Neural cell (in vitro differentiated cells): ENCODE measurements around the gene ZIC4. TPM values are rescaled to one million over a fixed set of nuclear protein-coding genes. Genes with fewer than 3 reads are reported as not detected.

Source experiments
- H2AFZ ChIP-seq: fragments of 200-600, 300-800 bp; sonication (generic), shearing (Covaris generic); 2 replicates; pipeline ENCODE4 v1.6.0; 2014; ENCODE audit warnings: low read depth, mild to moderate bottlenecking, antibody characterized with exemption, low read length, moderate library complexity
- H3F3A ChIP-seq: fragments of 200-600 bp; shearing (Covaris generic); 2 replicates; pipeline ENCODE4 v1.6.1; 2016; ENCODE audit warnings: mild to moderate bottlenecking, moderate library complexity, mixed read lengths, antibody characterized with exemption, low read length; ENCODE audit not compliant: insufficient read depth, poor library complexity, severe bottlenecking
- H3K27ac ChIP-seq: fragments of 200-600, 300-800 bp; sonication (generic), shearing (Covaris generic); 2 replicates; pipeline ENCODE4 v1.5.1; 2014; ENCODE audit warnings: mild to moderate bottlenecking, low read length, moderate library complexity
- H3K27me3 ChIP-seq: fragments of 300-800, 200-600 bp; sonication (generic), shearing (Covaris generic); 2 replicates; pipeline ENCODE4 v1.6.0; 2014; ENCODE audit warnings: mild to moderate bottlenecking, low read depth, low read length, moderate library complexity; ENCODE audit not compliant: insufficient read depth
- H3K36me3 ChIP-seq: fragments of 300-800, 200-600 bp; sonication (generic), shearing (Covaris generic); 2 replicates; pipeline ENCODE4 v1.5.1; 2014; ENCODE audit warnings: mild to moderate bottlenecking, antibody characterized with exemption, low read length, moderate library complexity; ENCODE audit not compliant: insufficient read depth
- H3K4me2 ChIP-seq: fragments of 300-800, 200-600 bp; sonication (generic), shearing (Covaris generic); 2 replicates; pipeline ENCODE4 v1.6.0; 2014; ENCODE audit warnings: mild to moderate bottlenecking, low read length
- H3K4me3 ChIP-seq: fragments of 300-800, 200-600 bp; sonication (generic), shearing (Covaris generic); 2 replicates; pipeline ENCODE4 v1.5.1; 2014; ENCODE audit warnings: mild to moderate bottlenecking, low read length, moderate library complexity
- H3K79me2 ChIP-seq: fragments of 200-600 bp; shearing (Covaris generic); replicated peaks from 2 replicates; pipeline ENCODE4 v1.6.0; 2014; ENCODE audit warnings: mild to moderate bottlenecking, low read length, moderate library complexity; ENCODE audit not compliant: insufficient read depth
- H3K9ac ChIP-seq: fragments of 300-800, 200-600 bp; sonication (generic), shearing (Covaris generic); 2 replicates; pipeline ENCODE4 v1.6.1; 2016; ENCODE audit warnings: mild to moderate bottlenecking, low read length, mixed read lengths
- H3K9me2 ChIP-seq: fragments of 200-600 bp; shearing (Covaris generic); 2 replicates; pipeline ENCODE4 v1.6.1; 2016; ENCODE audit warnings: mild to moderate bottlenecking, low read length, mixed read lengths; ENCODE audit not compliant: insufficient read depth
- H3K9me3 ChIP-seq: fragments of 200-600, 300-800 bp; sonication (generic), shearing (Covaris generic); 2 replicates; pipeline ENCODE4 v1.6.1; 2016; ENCODE audit warnings: mild to moderate bottlenecking, mixed run types, low read length, moderate library complexity, mixed read lengths
- H4K20me1 ChIP-seq: fragments of 200-600 bp; shearing (Covaris generic); 2 replicates; pipeline ENCODE4 v1.6.1; 2016; ENCODE audit warnings: mild to moderate bottlenecking, mixed run types; ENCODE audit not compliant: insufficient read depth
- EP300 ChIP-seq: fragments of 450-650 bp; conservative IDR thresholded peaks from 2 replicates; pipeline ENCODE4 v1.6.1; 2014; ENCODE audit warnings: antibody characterized with exemption, mild to moderate bottlenecking, moderate library complexity; ENCODE audit not compliant: poor library complexity, severe bottlenecking
- EZH2 ChIP-seq: fragments of 200-600, 300-800 bp; shearing (Covaris generic), sonication (generic); IDR thresholded peaks from 2 replicates; pipeline ENCODE4 v1.6.1; 2014; ENCODE audit warnings: antibody characterized with exemption, low read length, borderline replicate concordance, mild to moderate bottlenecking; ENCODE audit not compliant: insufficient read depth, poor library complexity, severe bottlenecking
- MXI1 ChIP-seq: fragments of 450-650 bp; conservative IDR thresholded peaks from 2 replicates; pipeline ENCODE4 v1.6.1; 2014; ENCODE audit warnings: antibody characterized with exemption, mild to moderate bottlenecking; ENCODE audit not compliant: poor library complexity, severe bottlenecking
- POLR2AphosphoS5 ChIP-seq: IDR thresholded peaks from 2 replicates; pipeline ENCODE4 v1.6.1; 2012
- RAD21 ChIP-seq: fragments of 450-650 bp; conservative IDR thresholded peaks from 2 replicates; pipeline ENCODE4 v1.6.1; 2014; ENCODE audit warnings: antibody characterized with exemption, mild to moderate bottlenecking, moderate library complexity
- SMC3 ChIP-seq: fragments of 450-650 bp; conservative IDR thresholded peaks from 2 replicates; pipeline ENCODE4 v1.6.1; 2014; ENCODE audit warnings: antibody characterized with exemption, mild to moderate bottlenecking, moderate library complexity; ENCODE audit not compliant: poor library complexity
- TAF1 ChIP-seq: IDR thresholded peaks from 2 replicates; pipeline ENCODE4 v1.6.1; 2012; ENCODE audit warnings: low read depth
- polyA plus RNA-seq: library from polyadenylated mRNA; depleted of rRNA; stranded (reverse); fragments of >200 nt; gene quantifications from 2 replicates; pipeline ENCODE4 v1.2.3, GENCODE V29; 2014
- TF ChIP-seq, protein P1 (sequence below): fragments of 450-650 bp; IDR thresholded peaks from 2 replicates; pipeline ENCODE4 v1.5.1; 2014; ENCODE audit warnings: antibody characterized with exemption, mild to moderate bottlenecking, moderate library complexity; ENCODE audit not compliant: poor library complexity, severe bottlenecking
- TF ChIP-seq, protein P2 (sequence below): IDR thresholded peaks from 2 replicates; pipeline ENCODE4 v1.6.1; 2012; ENCODE audit warnings: borderline replicate concordance

The ZIC4 gene
- polyA plus RNA-seq, 1 donor from 2014 or later, result 8.6 TPM

DNA sequence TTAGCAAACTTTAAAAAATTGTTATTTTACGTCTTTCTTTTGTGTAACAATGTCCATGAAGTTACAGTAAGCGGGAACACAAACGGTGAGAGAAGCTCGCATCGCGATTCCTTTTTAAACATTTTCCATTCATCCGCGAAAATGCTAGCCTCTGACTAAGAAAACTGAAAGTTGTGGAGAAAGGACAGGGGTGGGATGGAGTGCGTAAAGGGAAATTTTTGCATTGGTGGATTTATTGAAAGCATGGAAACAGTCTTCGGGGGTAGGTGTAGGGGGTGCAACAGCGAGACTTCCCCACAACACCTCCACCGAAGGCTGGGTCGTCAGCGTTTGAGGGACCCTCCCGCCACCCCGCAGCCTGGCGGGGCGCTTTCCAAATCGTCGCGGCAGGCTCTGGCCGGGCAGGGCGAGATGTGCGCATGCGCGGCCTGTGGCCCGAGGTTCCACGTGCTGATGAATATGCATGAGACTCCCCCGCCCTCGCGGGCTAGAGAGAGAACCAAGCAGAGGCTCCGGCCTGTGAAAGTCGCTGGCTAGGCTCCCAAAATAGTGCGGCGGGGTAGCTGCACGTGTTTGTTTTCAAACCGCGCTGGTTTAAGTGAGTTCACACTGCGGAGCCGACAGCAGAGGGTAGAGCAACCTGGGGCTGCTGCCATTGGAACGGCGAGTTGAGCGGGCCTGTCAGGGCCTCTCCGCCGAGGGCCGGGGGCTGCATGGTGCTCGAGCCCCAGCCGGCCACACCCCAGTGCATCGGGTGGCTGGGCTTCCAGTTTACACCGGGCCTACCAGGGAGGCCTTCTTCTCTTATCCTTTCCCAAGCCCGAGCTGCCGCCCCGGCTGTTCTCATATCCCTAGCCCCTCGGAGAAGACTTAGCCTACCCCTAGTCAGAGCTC lies 12.7 kb upstream of the ZIC4 start:
- peak overlapping the region; percentile 40 for H3K4me2 ChIP-seq

GRCh38 chr3:147418371-147418781 lies 12.0 kb upstream of the ZIC4 start:
- H3K9me3 ChIP-seq, result no peaks in the 10 kb centered on the region
- peaks cover 44% of the 10 kb centered on the region for H3K27me3 ChIP-seq
- no peaks in the 10 kb centered on the region for H4K20me1 ChIP-seq
- H3K27ac ChIP-seq, result no peak overlapping the region
- peak overlapping the region; percentile 47 for H3K9ac ChIP-seq
- no peaks in the 10 kb centered on the region for H3K36me3 ChIP-seq
- peaks cover 93% of the 10 kb centered on the region for H3K79me2 ChIP-seq
- peaks cover 10% of the 10 kb centered on the region for H3F3A ChIP-seq
- peak overlapping the region; percentile 62 for H3K4me3 ChIP-seq
- H3K4me2 ChIP-seq, result no peak overlapping the region
- no peak overlapping the region for H2AFZ ChIP-seq
- no peaks in the 10 kb centered on the region for H3K9me2 ChIP-seq
- TF ChIP-seq, protein P1, sequence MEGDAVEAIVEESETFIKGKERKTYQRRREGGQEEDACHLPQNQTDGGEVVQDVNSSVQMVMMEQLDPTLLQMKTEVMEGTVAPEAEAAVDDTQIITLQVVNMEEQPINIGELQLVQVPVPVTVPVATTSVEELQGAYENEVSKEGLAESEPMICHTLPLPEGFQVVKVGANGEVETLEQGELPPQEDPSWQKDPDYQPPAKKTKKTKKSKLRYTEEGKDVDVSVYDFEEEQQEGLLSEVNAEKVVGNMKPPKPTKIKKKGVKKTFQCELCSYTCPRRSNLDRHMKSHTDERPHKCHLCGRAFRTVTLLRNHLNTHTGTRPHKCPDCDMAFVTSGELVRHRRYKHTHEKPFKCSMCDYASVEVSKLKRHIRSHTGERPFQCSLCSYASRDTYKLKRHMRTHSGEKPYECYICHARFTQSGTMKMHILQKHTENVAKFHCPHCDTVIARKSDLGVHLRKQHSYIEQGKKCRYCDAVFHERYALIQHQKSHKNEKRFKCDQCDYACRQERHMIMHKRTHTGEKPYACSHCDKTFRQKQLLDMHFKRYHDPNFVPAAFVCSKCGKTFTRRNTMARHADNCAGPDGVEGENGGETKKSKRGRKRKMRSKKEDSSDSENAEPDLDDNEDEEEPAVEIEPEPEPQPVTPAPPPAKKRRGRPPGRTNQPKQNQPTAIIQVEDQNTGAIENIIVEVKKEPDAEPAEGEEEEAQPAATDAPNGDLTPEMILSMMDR, result no peak
- TF ChIP-seq EZH2, result no peak
- TF ChIP-seq, protein P2, sequence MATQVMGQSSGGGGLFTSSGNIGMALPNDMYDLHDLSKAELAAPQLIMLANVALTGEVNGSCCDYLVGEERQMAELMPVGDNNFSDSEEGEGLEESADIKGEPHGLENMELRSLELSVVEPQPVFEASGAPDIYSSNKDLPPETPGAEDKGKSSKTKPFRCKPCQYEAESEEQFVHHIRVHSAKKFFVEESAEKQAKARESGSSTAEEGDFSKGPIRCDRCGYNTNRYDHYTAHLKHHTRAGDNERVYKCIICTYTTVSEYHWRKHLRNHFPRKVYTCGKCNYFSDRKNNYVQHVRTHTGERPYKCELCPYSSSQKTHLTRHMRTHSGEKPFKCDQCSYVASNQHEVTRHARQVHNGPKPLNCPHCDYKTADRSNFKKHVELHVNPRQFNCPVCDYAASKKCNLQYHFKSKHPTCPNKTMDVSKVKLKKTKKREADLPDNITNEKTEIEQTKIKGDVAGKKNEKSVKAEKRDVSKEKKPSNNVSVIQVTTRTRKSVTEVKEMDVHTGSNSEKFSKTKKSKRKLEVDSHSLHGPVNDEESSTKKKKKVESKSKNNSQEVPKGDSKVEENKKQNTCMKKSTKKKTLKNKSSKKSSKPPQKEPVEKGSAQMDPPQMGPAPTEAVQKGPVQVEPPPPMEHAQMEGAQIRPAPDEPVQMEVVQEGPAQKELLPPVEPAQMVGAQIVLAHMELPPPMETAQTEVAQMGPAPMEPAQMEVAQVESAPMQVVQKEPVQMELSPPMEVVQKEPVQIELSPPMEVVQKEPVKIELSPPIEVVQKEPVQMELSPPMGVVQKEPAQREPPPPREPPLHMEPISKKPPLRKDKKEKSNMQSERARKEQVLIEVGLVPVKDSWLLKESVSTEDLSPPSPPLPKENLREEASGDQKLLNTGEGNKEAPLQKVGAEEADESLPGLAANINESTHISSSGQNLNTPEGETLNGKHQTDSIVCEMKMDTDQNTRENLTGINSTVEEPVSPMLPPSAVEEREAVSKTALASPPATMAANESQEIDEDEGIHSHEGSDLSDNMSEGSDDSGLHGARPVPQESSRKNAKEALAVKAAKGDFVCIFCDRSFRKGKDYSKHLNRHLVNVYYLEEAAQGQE, result no peak
- TF ChIP-seq RAD21, result no peak
- no peak for TF ChIP-seq MXI1
- no peak for TF ChIP-seq EP300
- no peak for TF ChIP-seq POLR2AphosphoS5
- TF ChIP-seq TAF1, result no peak

More for the DNA sequence above, 12.7 kb upstream of the ZIC4 start:
- H3K9me2 ChIP-seq, result no peaks in the 10 kb centered on the region
- no peak overlapping the region for H2AFZ ChIP-seq
- H4K20me1 ChIP-seq, result no peaks in the 10 kb centered on the region
- peak overlapping the region; percentile 16 for H3K27ac ChIP-seq
- H3F3A ChIP-seq, result peaks cover 11% of the 10 kb centered on the region
- no peaks in the 10 kb centered on the region for H3K36me3 ChIP-seq
- TF ChIP-seq, protein P1, result no peak
- TF ChIP-seq, protein P2, result no peak
- TF ChIP-seq RAD21, result peak; percentile 28
- no peak for TF ChIP-seq EP300
- no peak for TF ChIP-seq TAF1
- TF ChIP-seq MXI1, result peak; percentile 61
- peak; percentile 27 for TF ChIP-seq POLR2AphosphoS5
- TF ChIP-seq SMC3, result peak; percentile 48
- no peak for TF ChIP-seq EZH2
- peaks cover 90% of the 10 kb centered on the region for H3K79me2 ChIP-seq
- peak overlapping the region; percentile 62 for H3K4me3 ChIP-seq
- peaks cover 51% of the 10 kb centered on the region for H3K27me3 ChIP-seq
- H3K9ac ChIP-seq, result peak overlapping the region; percentile 47
- H3K9me3 ChIP-seq, result no peaks in the 10 kb centered on the region
